ENCODE measurements around the gene CCL20. TPM values are rescaled to one million over a fixed set of nuclear protein-coding genes. Genes with fewer than 3 reads are reported as not detected.

CCL20 gene
- total and polyA plus RNA-seq, 12 donors: 0.39 to 0.80 (median 0.46) TPM; not detected in 8

- 14 to 70% (median 19%) methylated on average over 2 of the region's 2 CpGs for WGBS, 4 donors
- H3K27me3 ChIP-seq: no peaks in the 10 kb centered on the region
- no peaks in the 10 kb centered on the region for H3K4me1 ChIP-seq (replicated peaks in 1 of 2)
- TF ChIP-seq POLR2A (IDR thresholded peaks at IDR 0.05): no peak
- no peak for TF ChIP-seq CTCF (IDR thresholded peaks at IDR 0.05)
- no peaks in the 10 kb centered on the region for H3K36me3 ChIP-seq (replicated peaks in 1 of 2)
- H3K27ac ChIP-seq: no peak overlapping the region
- intact Hi-C loops (cut with DNase I): no loop called here
- no peak overlapping the region for H3K4me3 ChIP-seq
- no peaks in the 10 kb centered on the region for H3K9me3 ChIP-seq (replicated peaks in 1 of 3)
- no peak for DNase-seq
Observed at GRCh38 chr2:227826563-227826962, 12.9 kb downstream of the CCL20 start.

GRCh38 chr2:227827143-227827542, 13.5 kb downstream of the CCL20 start:
- H3K27me3 ChIP-seq: no peaks in the 10 kb centered on the region
- no peaks in the 10 kb centered on the region for H3K9me3 ChIP-seq (replicated peaks in 1 of 3)
- H3K4me1 ChIP-seq (replicated peaks in 1 of 2): no peaks in the 10 kb centered on the region
- intact Hi-C loops (cut with DNase I): no loop called here
- no peak for TF ChIP-seq CTCF (IDR thresholded peaks at IDR 0.05)
- TF ChIP-seq POLR2A (IDR thresholded peaks at IDR 0.05): no peak
- no peak overlapping the region for H3K27ac ChIP-seq
- no peak for DNase-seq
- no peaks in the 10 kb centered on the region for H3K36me3 ChIP-seq (replicated peaks in 1 of 2)
- 81 to 91% (median 87%) methylated on average over 7 of the region's 7 CpGs for WGBS, 4 donors
- no peak overlapping the region for H3K4me3 ChIP-seq

- intact Hi-C loops (cut with DNase I): no loop called here
- no peak for TF ChIP-seq CTCF (IDR thresholded peaks at IDR 0.05)
- no peak for TF ChIP-seq POLR2A (IDR thresholded peaks at IDR 0.05)
- H3K9me3 ChIP-seq (replicated peaks in 1 of 3): no peaks in the 10 kb centered on the region
- no peaks in the 10 kb centered on the region for H3K36me3 ChIP-seq (replicated peaks in 1 of 2)
- no peak overlapping the region for H3K27ac ChIP-seq
- no peak for DNase-seq
- H3K4me3 ChIP-seq: no peak overlapping the region
- no peaks in the 10 kb centered on the region for H3K4me1 ChIP-seq (replicated peaks in 1 of 2)
- no peaks in the 10 kb centered on the region for H3K27me3 ChIP-seq
Observed at GRCh38 chr2:227828477-227828912, 14.9 kb downstream of the CCL20 start.

- Histone ChIP-seq H3K9me3 (replicated peaks in 1 of 3) (no peaks in the 10 kb centered on the region), H3K27me3 (no peaks in the 10 kb centered on the region), H3K36me3 (replicated peaks in 1 of 2) (no peaks in the 10 kb centered on the region), H3K4me3 (no peak overlapping the region), H3K4me1 (replicated peaks in 1 of 2) (no peaks in the 10 kb centered on the region), H3K27ac (no peak overlapping the region)
- DNase-seq: no peak
- intact Hi-C loops (cut with DNase I): no loop called here
- 74 to 83% (median 75%) methylated on average over 2 of the region's 2 CpGs for WGBS, 4 donors
- TF ChIP-seq POLR2A (IDR thresholded peaks at IDR 0.05) (no peak), CTCF (IDR thresholded peaks at IDR 0.05) (no peak)
Observed at GRCh38 chr2:227829337-227829736, 15.7 kb downstream of the CCL20 start.

Data from adrenal gland (tissue), 12 donors.